IPS-11a (cell line): ENCODE results near the gene ELOA.
A peak's percentile ranks its signal among the peaks of the same experiment; 100 is the strongest.
"Not testable (repeated sequence)": the region's sequence is repeated elsewhere in the genome, so short reads cannot be mapped to it uniquely, and the experiment has no call there.

Experiments
- H3K4me3 ChIP-seq: one replicate; pipeline ENCODE4 v1.5.1; 2013; ENCODE audit warnings: low read depth, low read length, control low read depth

The ELOA gene

GRCh38 chr1:23732363-23733224 lies 10.7 kb upstream of the ELOA start:
- H3K4me3 ChIP-seq, result no peak overlapping the region

DNA sequence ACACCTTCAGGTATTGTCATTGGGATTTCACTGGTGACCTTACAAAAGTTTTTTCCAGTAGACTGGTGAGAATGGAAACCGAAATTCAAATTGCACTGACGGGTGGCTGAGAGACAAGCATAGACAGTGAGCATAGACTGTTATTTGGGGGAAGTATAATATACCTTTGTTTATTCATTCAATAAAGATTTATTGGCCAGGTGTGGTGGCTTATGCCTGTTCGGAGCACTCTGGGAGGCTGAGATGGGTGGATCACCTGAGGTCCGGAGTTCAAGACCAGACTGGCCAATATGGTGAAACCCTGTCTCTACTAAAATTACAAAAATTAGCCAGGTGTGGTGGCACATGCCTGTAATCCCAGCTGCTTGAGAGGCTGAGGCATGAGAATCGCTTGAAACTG lies 10.0 kb upstream of the ELOA start:
- not testable (repeated sequence) for H3K4me3 ChIP-seq

DNA sequence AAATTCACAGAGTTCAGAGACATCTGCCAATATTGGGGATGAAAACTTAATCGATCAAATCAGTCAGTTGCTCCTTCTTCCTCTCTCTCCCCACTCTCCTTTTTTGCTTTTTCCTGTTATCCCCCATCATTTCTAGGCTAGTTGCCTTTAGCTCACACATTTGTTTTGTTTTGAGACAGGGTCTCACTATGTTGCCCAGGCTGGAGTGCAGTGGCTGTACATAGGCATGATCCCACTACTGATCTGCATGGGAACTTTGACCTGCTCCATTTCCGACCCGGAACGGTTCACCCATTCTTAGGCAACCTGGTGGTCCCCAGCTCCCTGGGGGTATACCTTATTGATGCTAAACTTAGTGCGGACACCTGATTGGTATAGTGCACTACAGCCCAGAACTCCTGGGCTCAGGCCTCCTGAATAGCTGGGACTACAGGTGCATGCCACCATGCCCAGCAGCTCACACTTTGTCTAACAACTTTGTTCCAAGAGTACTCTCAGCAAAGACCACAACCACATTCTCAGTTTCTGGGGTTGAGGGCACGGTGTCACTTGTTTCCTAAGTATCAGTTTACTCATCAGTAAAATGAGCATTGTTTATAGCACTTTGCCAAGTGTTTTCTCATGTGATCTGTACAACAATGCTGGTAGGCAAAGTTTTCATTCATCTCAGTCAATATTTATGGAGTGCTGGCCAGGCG lies 6.7 kb upstream of the ELOA start:
- no peak overlapping the region for H3K4me3 ChIP-seq

- H3K4me3 ChIP-seq, result no peak overlapping the region
These were observed 1.7 kb upstream of the ELOA start for GRCh38 chr1:23741609-23742008.

GRCh38 chr1:23742670-23743286 lies 493 bp upstream of the ELOA start:
- H3K4me3 ChIP-seq, result peak overlapping the region; percentile 85

- no peak overlapping the region for H3K4me3 ChIP-seq
These were observed 2.2 kb downstream of the ELOA start for GRCh38 chr1:23745515-23745914.

DNA sequence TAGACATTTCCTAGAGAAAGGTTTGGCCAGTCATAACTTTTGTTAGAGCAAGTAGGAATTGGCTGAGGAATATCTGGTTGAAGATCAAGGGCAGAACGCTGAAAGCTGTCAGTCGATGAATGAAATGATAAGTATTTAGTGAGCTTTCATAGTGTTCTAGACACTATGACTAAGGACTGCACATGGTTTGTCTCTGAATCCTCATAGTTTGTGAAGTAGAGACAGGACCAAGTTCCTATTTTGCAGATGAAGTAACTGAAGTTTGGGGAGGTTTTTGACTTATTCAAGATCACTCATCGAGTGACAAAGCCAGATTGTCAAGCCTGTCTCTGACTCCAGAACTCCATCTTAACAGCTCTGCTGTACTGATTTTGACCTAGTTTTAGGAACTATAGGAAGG lies 4.7 kb downstream of the ELOA start:
- H3K4me3 ChIP-seq, result no peak overlapping the region

GRCh38 chr1:23751050-23751814 lies 8.0 kb downstream of the ELOA start:
- no peak overlapping the region for H3K4me3 ChIP-seq

DNA sequence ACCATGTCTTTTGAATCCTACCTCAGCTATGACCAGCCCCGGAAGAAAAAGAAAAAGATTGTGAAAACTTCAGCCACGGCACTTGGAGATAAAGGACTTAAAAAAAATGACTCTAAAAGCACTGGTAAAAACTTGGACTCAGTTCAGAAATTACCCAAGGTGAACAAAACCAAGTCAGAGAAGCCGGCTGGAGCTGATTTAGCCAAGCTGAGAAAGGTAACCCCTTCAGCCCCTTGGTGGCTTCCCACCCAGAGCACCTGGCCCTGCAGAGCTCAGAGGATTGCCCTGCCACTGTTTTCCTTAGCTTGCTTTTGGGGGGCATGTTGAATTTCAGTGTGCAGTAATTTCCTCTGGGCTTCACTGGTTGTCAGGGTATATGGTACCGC lies 8.5 kb downstream of the ELOA start:
- H3K4me3 ChIP-seq, result no peak overlapping the region

DNA sequence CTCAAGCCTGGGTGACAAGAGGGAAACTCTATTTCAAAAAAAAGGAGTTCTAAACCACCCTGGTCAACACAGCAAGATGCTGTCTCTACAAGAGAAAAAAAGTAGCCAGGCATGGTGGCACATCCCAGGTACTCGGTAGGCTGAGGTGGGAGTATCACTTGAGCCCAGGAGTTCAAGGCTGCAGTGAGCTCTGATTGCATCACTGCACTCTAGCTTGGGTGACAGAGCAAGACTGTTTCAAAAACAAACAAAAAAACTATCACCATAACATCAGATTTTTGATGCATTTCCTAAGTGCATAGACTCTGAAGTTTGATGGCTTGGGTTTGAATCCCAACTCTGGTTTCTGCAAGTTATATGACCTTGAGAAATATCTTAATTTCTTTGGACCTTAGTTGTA lies 9.6 kb downstream of the ELOA start:
- no peak overlapping the region for H3K4me3 ChIP-seq

DNA sequence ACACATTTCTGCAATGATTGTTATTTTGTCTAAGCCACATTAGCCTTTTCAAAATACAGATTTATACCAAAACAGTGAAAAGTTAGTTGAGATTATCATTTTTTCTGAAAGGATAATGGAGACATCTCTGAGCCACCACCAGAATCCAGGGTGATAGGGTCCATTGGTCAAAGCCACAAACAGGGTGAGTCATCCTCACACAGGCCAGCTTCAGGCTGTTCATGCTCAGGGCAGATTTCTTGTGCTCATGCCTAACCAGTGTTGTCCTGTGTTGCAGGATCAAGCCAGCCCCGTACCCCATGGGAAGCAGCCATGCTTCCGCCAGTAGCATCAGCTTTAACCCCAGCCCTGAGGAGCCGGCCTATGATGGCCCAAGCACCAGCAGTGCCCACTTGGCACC lies 13.4 kb downstream of the ELOA start:
- no peak overlapping the region for H3K4me3 ChIP-seq

- no peak overlapping the region for H3K4me3 ChIP-seq
These were observed 14.5 kb downstream of the ELOA start for GRCh38 chr1:23757812-23758211.

DNA sequence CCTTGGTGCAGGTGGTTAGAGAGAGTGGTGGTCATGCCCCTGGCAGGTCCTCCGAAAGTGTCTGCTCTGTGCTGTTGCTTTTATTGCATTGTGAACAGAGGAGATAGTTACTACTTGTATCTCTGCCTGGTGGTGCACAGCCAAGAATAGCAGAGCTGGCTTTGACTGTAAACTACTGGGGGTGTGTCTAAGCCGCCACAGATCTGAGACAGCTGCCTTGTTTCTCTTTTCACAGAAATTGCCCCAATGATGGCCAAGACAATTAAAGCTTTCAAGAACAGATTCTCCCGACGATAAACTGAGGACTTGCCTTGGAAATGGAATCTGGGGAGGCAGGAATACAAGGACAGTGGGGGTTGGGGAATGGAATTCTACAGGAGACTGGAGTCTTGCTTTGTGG lies 16.0 kb downstream of the ELOA start:
- no peak overlapping the region for H3K4me3 ChIP-seq

- no peak overlapping the region for H3K4me3 ChIP-seq
These were observed 19.8 kb downstream of the ELOA start for GRCh38 chr1:23763041-23763577.

GRCh38 chr1:23768733-23769132 lies 25.5 kb downstream of the ELOA start:
- no peak overlapping the region for H3K4me3 ChIP-seq

DNA sequence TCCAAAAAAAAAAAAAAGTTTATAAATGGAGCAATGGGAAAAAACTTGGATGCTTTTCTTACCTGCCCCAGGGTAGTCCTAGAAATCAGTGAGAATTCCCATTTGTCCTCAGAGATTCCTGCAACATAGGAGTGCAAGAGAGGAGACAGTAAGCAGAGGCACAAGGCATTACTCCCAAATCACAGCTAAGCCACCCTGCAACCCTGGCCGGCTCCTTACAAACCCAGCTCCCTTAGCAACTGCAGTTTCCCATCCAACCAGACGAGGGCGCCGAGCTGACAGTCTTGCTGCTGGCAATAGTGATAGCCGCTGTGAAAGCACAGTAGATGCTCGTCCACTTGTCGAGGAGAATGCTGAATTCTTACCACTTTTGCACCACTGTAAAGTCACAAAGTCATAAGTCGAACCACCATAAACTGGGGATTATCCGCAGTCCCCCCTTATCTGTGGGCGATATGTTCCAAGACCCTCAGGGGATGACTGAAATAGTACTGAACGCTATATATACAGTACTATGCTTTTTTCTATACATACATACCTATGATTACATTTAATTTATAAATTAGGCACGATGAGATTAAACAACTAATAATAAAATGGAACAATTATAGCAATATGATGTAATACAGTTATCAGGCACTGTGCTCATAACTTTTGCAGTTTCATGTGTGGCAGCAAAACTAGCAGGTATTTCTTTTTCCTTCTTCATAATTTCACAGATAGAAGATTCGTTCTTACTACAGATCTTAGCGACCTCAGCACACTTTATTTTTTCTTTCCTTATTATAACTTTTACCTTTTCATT lies 29.0 kb downstream of the ELOA start:
- no peak overlapping the region for H3K4me3 ChIP-seq

DNA sequence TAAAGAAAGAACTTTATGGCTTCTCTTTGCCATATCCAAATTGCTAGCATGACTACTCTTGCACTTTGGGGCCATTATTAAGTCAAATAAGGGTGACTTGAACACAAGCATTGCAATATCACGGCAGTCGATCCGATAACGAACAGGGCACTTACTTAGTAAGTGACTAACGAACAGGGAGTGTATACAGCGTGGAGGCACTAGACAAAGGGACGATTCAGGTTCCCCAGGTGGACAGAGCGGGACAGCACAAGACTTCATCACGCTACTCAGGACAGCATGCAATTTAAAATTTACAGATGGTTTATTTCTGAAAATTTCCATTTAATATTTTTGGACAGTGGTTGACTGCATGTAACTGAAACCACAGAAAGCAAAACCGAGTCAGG lies 29.6 kb downstream of the ELOA start:
- no peak overlapping the region for H3K4me3 ChIP-seq

- H3K4me3 ChIP-seq, result no peak overlapping the region
These were observed 31.1 kb downstream of the ELOA start for GRCh38 chr1:23774174-23774880.

DNA sequence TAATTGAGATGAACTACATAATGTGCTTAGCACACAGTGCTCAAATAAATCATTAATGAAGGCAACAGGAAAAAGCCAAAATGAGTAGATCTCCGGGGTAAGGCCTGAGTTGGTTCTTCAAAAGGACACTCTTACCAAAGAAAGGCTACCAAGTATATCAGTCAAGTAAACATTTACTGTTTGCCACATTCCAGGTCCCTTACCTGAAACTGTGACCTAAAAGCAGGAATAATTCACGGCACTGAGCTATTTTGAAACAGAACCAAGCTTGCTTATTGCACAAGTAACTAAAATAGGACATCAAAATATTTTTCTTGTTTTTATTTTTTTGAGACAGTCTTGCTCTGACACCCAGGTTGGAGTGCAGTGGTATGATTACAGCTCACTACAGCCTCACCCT lies 32.9 kb downstream of the ELOA start:
- no peak overlapping the region for H3K4me3 ChIP-seq
